Liver (tissue), 9 donors: ENCODE data around the gene CFAP61. TPM values are rescaled to one million over a fixed set of nuclear protein-coding genes. Genes with fewer than 3 reads are reported as not detected.

Source experiments
- DNase-seq: peaks from one replicate; pipeline ENCODE4 v3.0.0-alpha.2; 2017; ENCODE audit warnings: low spot score
- H3K27ac ChIP-seq, 2 donors: one replicate each; pipeline ENCODE4 v1.7.0; 2013; ENCODE audit warnings: inconsistent platforms in 2 of 2, low read length in 2 of 2, control low read depth in 1 of 2, low read depth in 1 of 2, mild to moderate bottlenecking in 1 of 2
- H3K27me3 ChIP-seq, 4 donors: one replicate each; pipeline versions ENCODE4 v1.6.1 to v1.7.0; 2013; ENCODE audit warnings: low read length in 3 of 4, inconsistent platforms in 1 of 4, mild to moderate bottlenecking in 1 of 4, moderate library complexity in 1 of 4; ENCODE audit not compliant: control insufficient read depth in 4 of 4, insufficient read depth in 4 of 4
- H3K36me3 ChIP-seq, 4 donors: one replicate each; pipeline versions ENCODE4 v1.6.1 to v1.7.0; 2013; ENCODE audit warnings: low read length in 3 of 4, mild to moderate bottlenecking in 3 of 4, low read depth in 1 of 4, moderate library complexity in 1 of 4; ENCODE audit not compliant: control insufficient read depth in 4 of 4, insufficient read depth in 3 of 4
- H3K4me1 ChIP-seq, 4 donors: one replicate each; pipeline versions ENCODE4 v1.6.1 to v1.7.0; 2013; ENCODE audit warnings: low read length in 3 of 4, mild to moderate bottlenecking in 3 of 4, moderate library complexity in 1 of 4; ENCODE audit not compliant: control insufficient read depth in 4 of 4, insufficient read depth in 4 of 4
- H3K4me3 ChIP-seq, 3 donors: one replicate each; pipeline versions ENCODE4 v1.6.1 to v1.7.0; 2013; ENCODE audit warnings: low read length in 3 of 3, control low read depth in 1 of 3, low read depth in 1 of 3, mild to moderate bottlenecking in 1 of 3
- H3K9ac ChIP-seq, 2 donors: one replicate each; pipeline ENCODE4 v1.7.0; 2013; ENCODE audit warnings: low read length in 2 of 2, mild to moderate bottlenecking in 2 of 2, moderate library complexity in 2 of 2, control low read depth in 1 of 2, low read depth in 1 of 2
- H3K9me3 ChIP-seq, 4 donors: one replicate each; pipeline versions ENCODE4 v1.6.1 to v1.7.0; 2013; ENCODE audit warnings: low read length in 3 of 4; ENCODE audit not compliant: control insufficient read depth in 4 of 4
- EGR1 ChIP-seq, 2 donors: IDR thresholded peaks; 2 replicates each; pipeline ENCODE4 v1.6.1; 2016 to 2018; ENCODE audit warnings: antibody characterized with exemption in 2 of 2, low read depth in 2 of 2
- FOXA1 ChIP-seq: IDR thresholded peaks from 2 replicates; pipeline ENCODE4 v1.6.1; 2016; ENCODE audit warnings: antibody characterized with exemption
- FOXA2 ChIP-seq: IDR thresholded peaks from 2 replicates; pipeline ENCODE4 v1.6.1; 2016; ENCODE audit warnings: antibody characterized with exemption
- GABPA ChIP-seq, 2 donors: IDR thresholded peaks in 1 of 2; conservative IDR thresholded peaks in 1 of 2; 2 replicates each; pipeline ENCODE4 v1.6.1; 2016; ENCODE audit warnings: antibody characterized with exemption in 2 of 2, mild to moderate bottlenecking in 1 of 2, moderate library complexity in 1 of 2
- HNF4A ChIP-seq, 2 donors: conservative IDR thresholded peaks; 2 replicates each; pipeline ENCODE4 v1.6.1; 2016; ENCODE audit warnings: antibody characterized with exemption in 2 of 2, mild to moderate bottlenecking in 2 of 2
- HNF4G ChIP-seq: IDR thresholded peaks from 2 replicates; pipeline ENCODE4 v1.6.1; 2016; ENCODE audit warnings: antibody characterized with exemption
- JUND ChIP-seq, 2 donors: IDR thresholded peaks; 2 replicates each; pipeline ENCODE4 v1.6.1; 2016; ENCODE audit warnings: antibody characterized with exemption in 2 of 2
- NR2F2 ChIP-seq: IDR thresholded peaks from 2 replicates; pipeline ENCODE4 v1.6.1; 2016; ENCODE audit warnings: antibody characterized with exemption
- RAD21 ChIP-seq, 2 donors: IDR thresholded peaks; 2 replicates each; pipeline ENCODE4 v1.6.1; 2016; ENCODE audit warnings: antibody characterized with exemption in 2 of 2, mild to moderate bottlenecking in 2 of 2
- RXRA ChIP-seq, 2 donors: IDR thresholded peaks; 2 replicates each; pipeline ENCODE4 v1.6.1; 2017 to 2018; ENCODE audit warnings: antibody characterized with exemption in 2 of 2, mild to moderate bottlenecking in 1 of 2
- SP1 ChIP-seq: IDR thresholded peaks from 2 replicates; pipeline ENCODE4 v1.6.1; 2018; ENCODE audit warnings: antibody characterized with exemption, mild to moderate bottlenecking
- TAF1 ChIP-seq: conservative IDR thresholded peaks from 2 replicates; pipeline ENCODE4 v1.6.1; 2016; ENCODE audit warnings: antibody characterized with exemption, mild to moderate bottlenecking
- YY1 ChIP-seq: IDR thresholded peaks from 2 replicates; pipeline ENCODE4 v1.6.1; 2016; ENCODE audit warnings: antibody characterized with exemption, mild to moderate bottlenecking
- WGBS: extraction: QIAGEN DNeasy Blood & Tissue Kit; methylation state at CpG from one replicate; pipeline ENCODE4 v1.1.7; 2013; 5-methylcytosine and 5-hydroxymethylcytosine counted together
- polyA plus RNA-seq, 2 donors: library from polyadenylated mRNA; stranded (reverse) in 1 of 2; unstranded in 1 of 2; fragments of 200-250 nt in 1 of 2; fragments of >200 nt in 1 of 2; fragmentation: Nextera tagmentation in 1 of 2; extraction: Ambion mirVana in 1 of 2; gene quantifications; one replicate each; pipeline versions ENCODE4 v1.2.1 to v1.2.3, GENCODE V29; 2013 to 2015
- total RNA-seq, 2 donors: library from RNA; depleted of rRNA; stranded (reverse); fragments of >200 nt; gene quantifications; one replicate each; pipeline ENCODE4 v1.2.3, GENCODE V29; 2014
- TF ChIP-seq, protein P1 (sequence below): IDR thresholded peaks from 2 replicates; pipeline ENCODE4 v1.6.1; 2016; ENCODE audit warnings: antibody characterized with exemption
- TF ChIP-seq, protein P2 (sequence below): IDR thresholded peaks from 2 replicates; pipeline ENCODE4 v1.6.1; 2016; ENCODE audit warnings: antibody characterized with exemption, mild to moderate bottlenecking
- TF ChIP-seq, protein P3 (sequence below): IDR thresholded peaks from 2 replicates; pipeline ENCODE4 v1.6.1; 2016; ENCODE audit warnings: antibody characterized with exemption
- TF ChIP-seq, protein P4 (sequence below): fragments of 150-350 bp; IDR thresholded peaks from 2 replicates; pipeline ENCODE4 v1.5.1; 2017; ENCODE audit warnings: improper control_type of control experiment, low read depth, low read length; ENCODE audit not compliant: missing input control
- TF ChIP-seq, protein P5 (sequence below): IDR thresholded peaks from 2 replicates; pipeline ENCODE4 v1.6.1; 2016; ENCODE audit warnings: antibody characterized with exemption
- donor health status: healthy.
- donor health status: healthy.
- donor health status: healthy.
- donor health status: healthy.
- donor health status: healthy.

CFAP61 gene
- total and polyA plus RNA-seq, 4 donors, result 0.05 TPM; not detected in 3

DNA sequence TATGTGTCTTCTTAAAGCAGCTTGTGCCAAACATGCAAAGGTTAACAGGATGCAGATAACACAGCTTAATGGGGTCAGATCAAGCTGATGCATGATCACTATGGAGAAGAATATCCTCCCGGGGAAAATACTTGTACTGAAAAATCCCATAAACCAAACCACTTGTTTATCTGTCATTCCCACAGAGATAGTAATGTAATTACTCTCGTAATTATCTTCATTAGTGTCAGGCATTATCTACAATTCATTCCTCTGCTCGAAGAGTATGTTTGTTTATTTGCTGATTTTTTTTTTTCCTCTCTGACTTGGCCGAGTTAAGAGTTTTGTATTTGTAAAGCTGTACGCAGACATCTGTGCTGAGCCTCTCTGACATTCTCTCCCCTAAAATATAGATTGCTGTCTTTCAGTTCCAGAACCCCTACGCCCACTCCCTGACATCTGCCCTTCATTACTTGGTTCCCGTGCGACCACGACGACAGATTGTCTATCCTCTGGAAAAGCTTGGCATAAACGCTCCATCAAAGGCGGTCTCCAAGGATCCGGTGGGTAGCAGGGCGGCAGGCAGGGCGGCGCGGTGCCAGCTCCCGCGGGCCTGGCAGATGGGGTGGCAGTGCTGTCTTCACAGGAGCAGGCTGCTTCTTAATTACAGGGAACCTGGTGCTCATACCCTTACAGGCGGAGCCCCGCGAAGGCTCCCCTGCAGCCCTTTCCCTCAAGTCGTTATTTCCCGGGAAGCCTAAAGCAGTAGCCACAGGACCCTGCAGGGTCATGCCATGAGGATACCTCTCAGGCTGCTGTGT is 147.2 kb downstream of the CFAP61 start:
- no peaks in the 10 kb centered on the region for H3K9me3 ChIP-seq
- 50% methylated on average over 24 of the region's 24 CpGs for WGBS

More for the DNA sequence above, 147.2 kb downstream of the CFAP61 start:
- H3K4me3 ChIP-seq, result no peak overlapping the region
- H3K27ac ChIP-seq, result no peak overlapping the region
- no peaks in the 10 kb centered on the region for H3K36me3 ChIP-seq
- no peak for DNase-seq
- H3K9ac ChIP-seq, result no peak overlapping the region
- no peak for TF ChIP-seq SP1
- TF ChIP-seq, protein P1, sequence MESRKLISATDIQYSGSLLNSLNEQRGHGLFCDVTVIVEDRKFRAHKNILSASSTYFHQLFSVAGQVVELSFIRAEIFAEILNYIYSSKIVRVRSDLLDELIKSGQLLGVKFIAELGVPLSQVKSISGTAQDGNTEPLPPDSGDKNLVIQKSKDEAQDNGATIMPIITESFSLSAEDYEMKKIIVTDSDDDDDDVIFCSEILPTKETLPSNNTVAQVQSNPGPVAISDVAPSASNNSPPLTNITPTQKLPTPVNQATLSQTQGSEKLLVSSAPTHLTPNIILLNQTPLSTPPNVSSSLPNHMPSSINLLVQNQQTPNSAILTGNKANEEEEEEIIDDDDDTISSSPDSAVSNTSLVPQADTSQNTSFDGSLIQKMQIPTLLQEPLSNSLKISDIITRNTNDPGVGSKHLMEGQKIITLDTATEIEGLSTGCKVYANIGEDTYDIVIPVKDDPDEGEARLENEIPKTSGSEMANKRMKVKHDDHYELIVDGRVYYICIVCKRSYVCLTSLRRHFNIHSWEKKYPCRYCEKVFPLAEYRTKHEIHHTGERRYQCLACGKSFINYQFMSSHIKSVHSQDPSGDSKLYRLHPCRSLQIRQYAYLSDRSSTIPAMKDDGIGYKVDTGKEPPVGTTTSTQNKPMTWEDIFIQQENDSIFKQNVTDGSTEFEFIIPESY, result no peak
- no peak for TF ChIP-seq JUND (IDR thresholded peaks at IDR 0.05)
- no peak for TF ChIP-seq YY1
- no peak for TF ChIP-seq GABPA (IDR thresholded peaks at IDR 0.05 in 1 of 2, conservative IDR thresholded peaks at IDR 0.05 in 1 of 2)
- no peak for TF ChIP-seq EGR1 (IDR thresholded peaks at IDR 0.05; ENCODE audit: low read depth in 2 of 2)
- TF ChIP-seq, protein P2, sequence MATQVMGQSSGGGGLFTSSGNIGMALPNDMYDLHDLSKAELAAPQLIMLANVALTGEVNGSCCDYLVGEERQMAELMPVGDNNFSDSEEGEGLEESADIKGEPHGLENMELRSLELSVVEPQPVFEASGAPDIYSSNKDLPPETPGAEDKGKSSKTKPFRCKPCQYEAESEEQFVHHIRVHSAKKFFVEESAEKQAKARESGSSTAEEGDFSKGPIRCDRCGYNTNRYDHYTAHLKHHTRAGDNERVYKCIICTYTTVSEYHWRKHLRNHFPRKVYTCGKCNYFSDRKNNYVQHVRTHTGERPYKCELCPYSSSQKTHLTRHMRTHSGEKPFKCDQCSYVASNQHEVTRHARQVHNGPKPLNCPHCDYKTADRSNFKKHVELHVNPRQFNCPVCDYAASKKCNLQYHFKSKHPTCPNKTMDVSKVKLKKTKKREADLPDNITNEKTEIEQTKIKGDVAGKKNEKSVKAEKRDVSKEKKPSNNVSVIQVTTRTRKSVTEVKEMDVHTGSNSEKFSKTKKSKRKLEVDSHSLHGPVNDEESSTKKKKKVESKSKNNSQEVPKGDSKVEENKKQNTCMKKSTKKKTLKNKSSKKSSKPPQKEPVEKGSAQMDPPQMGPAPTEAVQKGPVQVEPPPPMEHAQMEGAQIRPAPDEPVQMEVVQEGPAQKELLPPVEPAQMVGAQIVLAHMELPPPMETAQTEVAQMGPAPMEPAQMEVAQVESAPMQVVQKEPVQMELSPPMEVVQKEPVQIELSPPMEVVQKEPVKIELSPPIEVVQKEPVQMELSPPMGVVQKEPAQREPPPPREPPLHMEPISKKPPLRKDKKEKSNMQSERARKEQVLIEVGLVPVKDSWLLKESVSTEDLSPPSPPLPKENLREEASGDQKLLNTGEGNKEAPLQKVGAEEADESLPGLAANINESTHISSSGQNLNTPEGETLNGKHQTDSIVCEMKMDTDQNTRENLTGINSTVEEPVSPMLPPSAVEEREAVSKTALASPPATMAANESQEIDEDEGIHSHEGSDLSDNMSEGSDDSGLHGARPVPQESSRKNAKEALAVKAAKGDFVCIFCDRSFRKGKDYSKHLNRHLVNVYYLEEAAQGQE, result no peak
- no peak for TF ChIP-seq HNF4G
- no peak for TF ChIP-seq RXRA (IDR thresholded peaks at IDR 0.05)
- TF ChIP-seq, protein P3, sequence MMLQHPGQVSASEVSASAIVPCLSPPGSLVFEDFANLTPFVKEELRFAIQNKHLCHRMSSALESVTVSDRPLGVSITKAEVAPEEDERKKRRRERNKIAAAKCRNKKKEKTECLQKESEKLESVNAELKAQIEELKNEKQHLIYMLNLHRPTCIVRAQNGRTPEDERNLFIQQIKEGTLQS, result no peak
- TF ChIP-seq, protein P4, sequence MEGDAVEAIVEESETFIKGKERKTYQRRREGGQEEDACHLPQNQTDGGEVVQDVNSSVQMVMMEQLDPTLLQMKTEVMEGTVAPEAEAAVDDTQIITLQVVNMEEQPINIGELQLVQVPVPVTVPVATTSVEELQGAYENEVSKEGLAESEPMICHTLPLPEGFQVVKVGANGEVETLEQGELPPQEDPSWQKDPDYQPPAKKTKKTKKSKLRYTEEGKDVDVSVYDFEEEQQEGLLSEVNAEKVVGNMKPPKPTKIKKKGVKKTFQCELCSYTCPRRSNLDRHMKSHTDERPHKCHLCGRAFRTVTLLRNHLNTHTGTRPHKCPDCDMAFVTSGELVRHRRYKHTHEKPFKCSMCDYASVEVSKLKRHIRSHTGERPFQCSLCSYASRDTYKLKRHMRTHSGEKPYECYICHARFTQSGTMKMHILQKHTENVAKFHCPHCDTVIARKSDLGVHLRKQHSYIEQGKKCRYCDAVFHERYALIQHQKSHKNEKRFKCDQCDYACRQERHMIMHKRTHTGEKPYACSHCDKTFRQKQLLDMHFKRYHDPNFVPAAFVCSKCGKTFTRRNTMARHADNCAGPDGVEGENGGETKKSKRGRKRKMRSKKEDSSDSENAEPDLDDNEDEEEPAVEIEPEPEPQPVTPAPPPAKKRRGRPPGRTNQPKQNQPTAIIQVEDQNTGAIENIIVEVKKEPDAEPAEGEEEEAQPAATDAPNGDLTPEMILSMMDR, result no peak
- TF ChIP-seq HNF4A (conservative IDR thresholded peaks at IDR 0.05), result no peak
- TF ChIP-seq FOXA1, result no peak
- TF ChIP-seq FOXA2, result no peak
- TF ChIP-seq, protein P5, sequence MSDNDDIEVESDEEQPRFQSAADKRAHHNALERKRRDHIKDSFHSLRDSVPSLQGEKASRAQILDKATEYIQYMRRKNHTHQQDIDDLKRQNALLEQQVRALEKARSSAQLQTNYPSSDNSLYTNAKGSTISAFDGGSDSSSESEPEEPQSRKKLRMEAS, result no peak
- TF ChIP-seq TAF1, result no peak
- no peak for TF ChIP-seq RAD21 (IDR thresholded peaks at IDR 0.05)
- no peak for TF ChIP-seq NR2F2
- peaks cover 0 to 6% (median 0%) of the 10 kb centered on the region in 4 donors for H3K27me3 ChIP-seq
- no peaks in the 10 kb centered on the region for H3K4me1 ChIP-seq
